NOMO-1 (cell line): Measurements from ENCODE around the gene CCT4.
"Not testable (repeated sequence)": the region's sequence is repeated elsewhere in the genome, so short reads cannot be mapped to it uniquely, and the experiment has no call there.

Source experiments
- DNase-seq, 2 experiments: peaks; one replicate each; lab custom pipeline; 2025; ENCODE audit not compliant: unreplicated experiment in 2 of 2; lab: John Stamatoyannopoulos, UW

CCT4 gene

GRCh38 chr2:61882850-61883249, 5.6 kb downstream of the CCT4 start:
- no peak for DNase-seq

DNA sequence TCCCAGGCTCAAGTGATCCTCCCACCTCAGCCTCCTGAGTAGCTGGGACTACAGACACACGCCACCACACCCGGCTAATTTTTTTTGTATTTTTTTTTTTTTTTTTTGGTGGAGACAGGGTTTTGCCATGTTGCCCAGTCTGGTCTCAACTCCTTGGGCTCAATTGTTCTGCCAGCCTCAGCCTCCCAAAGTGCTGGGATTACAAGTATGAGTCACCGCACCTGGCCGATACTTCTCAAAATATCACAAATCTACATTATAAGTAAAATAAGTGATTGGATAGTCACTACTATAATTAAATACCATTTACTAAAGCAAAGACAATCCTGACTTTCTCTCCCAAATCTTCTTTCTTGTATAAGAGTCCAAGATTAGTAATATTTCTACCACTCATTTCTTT, 9.1 kb downstream of the CCT4 start:
- not testable (repeated sequence) for DNase-seq

DNA sequence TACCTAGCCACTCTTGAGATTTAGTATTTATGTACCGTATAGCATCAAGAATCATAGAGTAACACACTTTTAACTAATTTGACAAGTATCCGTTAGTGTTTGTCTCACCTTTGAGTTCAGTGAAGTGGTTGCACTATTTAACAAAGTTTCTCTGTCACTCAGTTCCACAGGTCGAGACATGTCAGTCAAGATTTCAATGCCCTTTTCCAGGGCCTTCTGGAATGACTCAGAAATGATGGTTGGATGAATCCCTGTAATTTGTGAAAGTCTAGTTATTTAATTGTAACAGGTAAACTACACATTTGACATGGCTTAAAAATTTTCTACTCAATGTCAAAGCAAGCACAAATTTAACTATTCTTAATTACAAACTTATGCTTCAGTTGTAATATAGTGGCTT, 9.7 kb downstream of the CCT4 start:
- DNase-seq = no peak

DNA sequence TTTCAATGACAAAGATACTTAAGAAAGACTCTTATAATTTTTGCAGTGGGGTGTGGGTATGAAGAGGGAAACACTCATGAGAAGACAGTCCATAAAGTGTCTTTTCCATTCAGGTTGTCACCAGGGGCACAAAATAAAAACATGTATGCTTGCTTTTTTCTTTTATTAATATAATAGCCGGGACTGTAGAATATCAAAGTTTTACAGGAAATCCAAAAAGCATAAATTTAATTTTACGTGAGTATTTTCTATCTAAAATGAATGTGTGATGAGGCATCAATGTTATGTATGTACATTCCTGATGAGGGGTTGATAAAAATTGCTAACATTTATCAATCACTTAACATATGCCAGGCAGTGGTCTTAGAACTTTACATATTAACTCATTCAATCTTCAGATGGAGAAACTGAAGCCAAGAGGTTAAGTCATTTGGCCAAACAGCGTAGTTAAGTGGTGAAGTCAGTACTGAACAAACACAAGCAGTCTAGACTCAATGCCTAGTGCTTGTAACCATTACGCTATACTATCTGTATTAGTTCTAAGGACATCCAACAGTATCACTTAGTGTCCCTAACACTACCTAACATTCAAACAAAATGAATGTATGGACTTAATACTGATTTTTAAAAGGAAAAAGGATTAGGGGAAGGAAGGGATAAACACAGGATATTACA, 10.7 kb downstream of the CCT4 start:
- no peak for DNase-seq

DNA sequence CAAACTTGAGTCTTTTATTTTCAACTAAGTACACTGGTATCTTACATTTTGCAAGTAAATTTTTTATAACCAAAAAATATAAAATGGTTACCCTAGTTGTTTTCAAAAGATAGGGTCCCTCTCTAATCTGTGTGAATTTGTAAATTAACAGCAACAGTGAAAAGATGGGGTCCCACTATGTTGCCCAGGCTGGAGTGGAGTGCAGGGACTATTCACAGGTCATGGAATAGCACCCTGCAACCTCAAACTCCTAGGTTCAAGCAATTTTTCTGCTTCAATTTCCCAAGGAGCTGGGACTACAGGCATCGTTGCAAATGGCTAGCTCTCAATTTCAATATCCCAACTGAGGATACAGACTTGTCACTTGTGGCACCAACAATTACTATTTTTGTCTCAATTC, 12.1 kb downstream of the CCT4 start:
- no peak for DNase-seq

DNA sequence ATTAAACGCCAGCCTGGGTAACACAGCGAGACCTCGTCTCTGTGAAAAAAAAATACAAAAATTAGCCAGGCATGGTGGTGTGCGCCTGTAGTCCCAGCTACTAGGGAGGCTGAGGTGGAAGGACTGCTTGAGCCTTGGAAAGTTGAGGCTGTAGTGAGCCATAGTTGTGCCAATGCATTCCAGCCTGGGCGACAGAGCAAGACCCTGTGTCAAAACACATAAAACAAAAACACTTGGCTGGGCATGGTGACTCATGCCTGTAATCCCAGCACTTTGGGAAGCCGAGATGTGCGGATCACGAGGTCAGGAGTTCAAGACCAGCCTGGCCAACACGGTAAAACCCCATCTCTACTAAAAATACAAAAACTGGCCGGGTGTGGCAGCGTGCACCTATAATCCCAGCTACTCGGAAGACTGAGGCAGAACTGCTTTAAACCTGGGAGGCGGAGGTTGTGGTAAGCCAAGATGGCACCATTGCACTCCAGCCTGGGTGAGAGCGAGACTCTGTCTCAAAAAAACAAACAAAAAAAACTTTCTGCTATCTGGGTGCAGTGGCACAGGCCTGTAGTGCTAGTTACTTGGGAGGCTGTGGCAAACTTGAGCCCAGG, 21.9 kb downstream of the CCT4 start:
- DNase-seq = not testable (repeated sequence)

DNA sequence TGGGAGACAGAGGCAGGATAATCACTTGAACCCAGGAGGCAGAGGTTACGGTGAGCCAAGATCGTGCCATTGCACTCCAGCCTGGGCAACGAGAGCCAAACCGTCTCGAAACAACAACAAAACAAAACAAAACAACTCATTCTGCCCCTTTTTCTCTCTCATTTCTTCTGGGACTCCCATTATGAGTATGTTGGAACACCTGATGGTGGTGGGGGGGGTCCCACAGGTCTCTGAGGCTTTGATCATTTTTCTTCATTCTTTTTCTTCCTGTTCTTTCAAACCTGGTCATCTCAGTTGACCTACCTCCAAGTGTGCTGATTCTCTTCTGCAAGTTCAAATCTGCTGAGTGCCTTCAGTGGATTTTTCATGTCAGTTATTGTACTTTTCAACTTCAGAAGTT, 26.4 kb downstream of the CCT4 start:
- no peak for DNase-seq

DNA sequence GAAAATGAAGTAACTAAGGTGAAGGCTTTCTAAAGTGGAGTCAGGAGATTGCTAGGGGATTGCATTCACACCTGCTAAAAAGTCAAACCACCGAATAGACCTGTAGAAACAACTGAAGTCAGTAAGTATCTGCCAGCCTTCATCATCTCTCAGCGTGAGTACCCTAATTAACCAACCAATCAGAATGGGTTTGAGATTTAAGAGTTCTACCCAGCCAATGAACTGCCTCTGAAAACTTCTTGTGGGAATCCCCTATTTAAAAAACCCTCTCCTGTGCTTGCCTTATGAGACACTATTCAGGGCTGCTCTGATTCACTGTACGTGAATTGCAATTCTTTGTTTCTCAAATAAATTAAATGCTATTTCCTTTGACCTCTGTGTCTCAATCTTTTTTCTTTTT, 31.2 kb downstream of the CCT4 start:
- DNase-seq = no peak

DNA sequence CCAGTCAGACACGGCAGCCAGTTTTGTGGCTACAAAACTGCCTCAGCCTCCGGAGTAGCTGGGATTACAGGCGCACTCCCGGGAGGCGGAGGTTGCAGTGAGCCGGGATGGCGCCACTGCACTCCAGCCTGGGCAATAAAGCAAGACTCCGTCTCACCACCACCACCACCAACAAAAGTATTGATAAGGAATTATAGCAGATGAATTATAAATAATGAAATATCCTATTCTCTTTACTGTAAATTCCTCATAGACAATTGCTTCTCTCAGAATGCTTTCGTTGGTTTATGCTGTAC, 33.2 kb downstream of the CCT4 start:
- DNase-seq = no peak

- DNase-seq = peak; percentile 88 to 97
Measured at GRCh38 chr2:61854564-61855317, 33.7 kb downstream of the CCT4 start.

DNA sequence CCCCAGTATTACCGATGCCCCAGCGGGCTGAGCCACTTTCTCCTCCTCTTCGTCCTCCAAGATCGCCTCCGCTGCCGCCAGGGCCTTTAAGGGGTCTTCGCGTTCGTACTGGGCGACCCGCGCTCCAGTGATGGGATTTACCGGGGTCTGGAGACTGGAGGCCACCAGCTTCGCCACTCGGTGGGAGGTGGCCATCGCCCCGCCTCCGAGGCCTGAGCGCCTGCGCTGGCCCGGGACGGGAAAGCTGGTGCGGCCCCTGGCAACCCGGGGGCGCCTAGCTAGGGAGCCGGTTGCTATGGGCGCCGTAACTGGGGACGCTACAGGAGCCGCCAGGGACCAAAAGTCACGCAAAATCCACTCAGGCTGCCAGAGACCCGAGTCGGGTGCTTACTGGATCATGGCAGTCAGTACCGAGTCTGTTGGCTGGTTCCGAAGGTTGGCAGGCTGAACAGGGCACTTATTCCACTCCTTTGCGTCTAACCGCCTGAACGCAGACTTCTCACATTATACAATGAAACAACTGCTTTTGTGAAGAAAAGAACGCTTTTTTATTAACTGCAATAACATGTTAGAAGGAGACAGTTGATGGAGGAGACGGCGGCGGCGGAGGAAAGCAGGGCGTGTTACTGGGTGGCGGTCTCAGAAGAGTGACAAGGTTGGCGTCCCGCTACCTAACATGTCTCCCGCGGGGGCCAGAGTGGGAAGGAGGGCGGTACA, 34.5 kb downstream of the CCT4 start, which contains the start of gene FAM161A:
TSS of gene FAM161A (minus strand) at position 214 of the 717 bp plus-strand sequence. CDS start at position 195, 19 bp downstream.
- DNase-seq = peak; percentile 69 to 80

DNA sequence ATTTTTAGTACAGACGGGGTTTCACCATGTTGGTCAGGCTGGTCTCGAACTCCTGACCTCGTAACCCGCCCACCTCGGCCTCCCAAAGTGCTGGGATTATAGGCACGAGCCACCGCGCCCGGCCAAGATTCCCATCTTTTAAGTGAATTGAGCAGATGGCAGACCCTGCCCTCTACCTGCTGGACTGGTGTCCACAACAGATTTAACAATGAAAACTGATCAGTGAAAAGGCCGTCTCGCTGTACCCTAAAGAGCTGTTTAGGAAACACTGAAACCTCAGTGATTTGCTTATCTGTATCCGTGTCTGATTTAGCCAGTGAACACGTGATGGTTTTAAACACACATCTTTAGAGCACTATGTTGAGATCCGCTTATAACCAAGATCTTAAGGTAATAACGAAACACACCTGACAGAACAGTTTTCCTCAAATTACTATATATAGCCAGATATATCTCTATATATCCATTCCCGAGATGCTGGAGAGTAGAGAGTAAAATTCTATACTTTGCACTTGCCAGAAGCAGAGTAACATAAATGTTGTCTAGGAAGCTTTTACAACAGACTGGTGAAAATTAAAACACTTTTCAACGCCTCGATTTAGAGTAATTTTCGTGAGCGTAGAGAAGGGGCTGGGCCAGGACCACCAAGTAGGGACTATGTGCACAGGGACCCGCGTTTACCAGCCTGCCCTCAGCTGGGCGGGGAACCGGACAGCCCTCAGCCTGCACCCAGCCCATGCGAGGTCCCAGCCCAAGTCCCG, 35.2 kb downstream of the CCT4 start:
- peak in 1 of 2 experiments; percentile 32 for DNase-seq

DNA sequence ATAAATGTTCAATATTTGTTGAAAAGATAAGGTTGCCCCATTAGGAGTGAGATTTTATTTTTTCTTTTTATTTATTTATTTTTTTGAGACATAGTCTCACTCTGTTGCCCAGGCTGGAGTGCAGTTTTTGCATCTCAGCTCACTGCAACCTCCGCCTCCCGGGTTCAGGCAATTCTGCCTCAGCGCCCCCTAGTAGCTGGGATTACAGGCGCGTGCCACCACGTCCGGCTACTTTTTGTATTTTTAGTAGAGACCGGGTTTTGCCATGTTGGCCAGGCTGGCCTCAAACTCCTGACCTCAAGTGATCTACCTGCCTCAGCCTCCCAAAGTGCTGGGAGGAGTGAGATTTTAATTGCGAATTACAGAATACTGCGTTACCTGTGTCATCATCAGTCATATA, 37.2 kb downstream of the CCT4 start:
- DNase-seq = not testable (repeated sequence)

DNA sequence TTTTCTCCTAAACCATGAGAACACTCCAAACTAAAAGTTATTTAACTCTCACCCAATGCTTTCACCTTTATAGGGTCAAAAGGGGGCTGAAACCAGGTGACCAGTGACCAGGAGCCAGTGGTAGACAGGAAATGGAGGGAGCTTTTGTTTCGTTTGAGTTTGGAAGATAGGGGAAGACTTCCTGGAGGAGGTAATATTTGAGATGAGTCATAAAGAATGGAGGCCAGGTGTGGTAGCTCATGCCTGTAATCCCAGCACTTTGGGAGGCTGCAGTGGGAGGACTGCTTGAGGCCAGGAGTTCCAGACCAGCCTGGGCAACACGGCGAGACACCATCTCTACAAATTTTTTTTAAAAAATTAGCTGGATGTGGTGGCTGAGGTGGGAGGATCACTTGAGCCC, 43.1 kb downstream of the CCT4 start:
- DNase-seq = no peak

DNA sequence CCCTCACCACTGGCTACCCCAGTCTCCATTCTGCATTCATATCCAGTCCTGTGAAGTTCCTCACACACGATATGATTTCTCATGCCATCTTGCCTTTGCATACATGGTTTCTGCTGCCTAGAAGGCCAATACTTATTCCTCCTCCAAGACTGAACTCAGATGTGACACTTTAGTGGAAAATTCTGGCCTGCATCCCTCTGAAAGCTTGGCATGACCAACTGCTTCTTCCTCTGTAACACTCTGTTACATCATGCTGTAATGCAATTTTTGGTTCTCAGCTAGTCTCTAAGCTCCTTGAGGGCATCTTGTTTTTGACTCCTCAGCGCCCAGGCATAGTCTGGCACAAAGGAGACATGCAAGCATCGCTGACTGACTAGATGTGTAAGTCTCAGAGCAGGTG, 47.2 kb downstream of the CCT4 start:
- DNase-seq = no peak

- DNase-seq = no peak
Measured at GRCh38 chr2:61834893-61835292, 53.6 kb downstream of the CCT4 start.

- DNase-seq = no peak
Measured at GRCh38 chr2:61833971-61834370, 54.5 kb downstream of the CCT4 start.

DNA sequence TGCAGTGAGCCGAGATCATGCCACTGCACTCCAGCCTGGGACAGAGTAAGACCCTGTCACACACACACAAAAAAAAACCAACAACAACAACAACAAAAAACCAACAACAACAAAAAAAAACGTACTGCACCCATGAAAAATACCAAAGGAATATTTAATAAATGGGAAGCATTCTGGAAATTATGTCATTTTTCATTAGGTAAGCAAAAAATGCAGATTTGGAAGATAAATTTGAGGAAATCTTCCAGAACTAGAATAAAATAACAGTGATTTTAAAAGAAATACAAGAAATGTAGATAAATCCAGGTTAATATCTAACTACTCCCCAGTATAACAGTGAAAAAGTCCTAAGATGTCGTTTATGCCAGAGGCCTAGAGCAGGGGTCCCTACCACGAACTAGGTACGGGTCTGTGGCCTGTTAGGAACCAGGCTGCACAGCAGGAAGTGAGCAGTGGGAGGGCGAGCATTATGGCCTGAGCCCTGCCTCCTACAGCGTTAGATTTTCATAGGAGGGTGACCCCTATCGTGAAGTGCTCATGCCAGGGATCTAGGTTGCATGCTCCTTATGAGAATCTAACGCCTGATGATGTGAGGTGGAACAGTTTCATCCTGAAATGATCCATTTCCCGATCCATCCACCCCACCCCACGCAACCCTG, 56.1 kb downstream of the CCT4 start:
- DNase-seq = no peak

DNA sequence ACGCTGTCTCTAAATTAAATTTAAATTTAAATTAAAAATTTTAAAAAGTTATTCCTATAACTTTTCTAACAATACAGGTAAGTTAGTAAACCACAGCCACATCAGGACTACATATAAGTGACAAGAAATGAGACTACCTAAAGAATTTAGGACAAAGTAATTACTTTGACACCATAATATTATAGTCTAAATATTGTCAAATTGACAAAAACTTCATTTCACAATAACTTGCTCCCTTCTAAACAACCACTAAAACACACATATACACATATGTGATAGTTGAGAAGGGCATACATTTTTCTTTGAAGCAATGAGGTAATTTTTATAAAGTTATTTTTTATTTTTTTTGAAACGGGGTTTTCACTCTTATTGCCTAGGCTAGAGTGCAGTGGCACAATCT, 66.2 kb downstream of the CCT4 start:
- no peak for DNase-seq
